ENCODE results near the gene CYB561D1. TPM values are rescaled to one million over a fixed set of nuclear protein-coding genes. Genes with fewer than 3 reads are reported as not detected.
A peak's percentile ranks its signal among the peaks of the same experiment; 100 is the strongest.

CYB561D1 gene
- total RNA-seq, 1 donor from 2014 or later: 10.2 TPM

- Mint-ChIP-seq H3K9me3 (ENCODE audit: unreplicated experiment) (no peaks in the 10 kb centered on the region), H3K4me3 (ENCODE audit: unreplicated experiment) (peak within 1 kb of the TSS; percentile 94), H3K4me1 (ENCODE audit: unreplicated experiment) (peaks cover 23% of the 10 kb centered on the region), H3K36me3 (ENCODE audit: unreplicated experiment) (peaks cover 6% of the 10 kb centered on the region), H3K27me3 (ENCODE audit: unreplicated experiment) (peaks cover 31% of the 10 kb centered on the region), H3K27ac (ENCODE audit: unreplicated experiment) (peak within 1 kb of the TSS; percentile 84)
- DNase-seq (ENCODE audit: extremely low spot score, unreplicated experiment): peak; percentile 98
- TF ChIP-seq CTCF (IDR thresholded peaks at IDR 0.05): no peak
These were observed 10.0 kb upstream of the CYB561D1 start, which contains the start of gene ATXN7L2 for GRCh38 chr1:109483672-109484518. TSS of gene ATXN7L2 (plus strand) at chr1:109483905. CDS start at chr1:109483954, 49 bp downstream.

GRCh38 chr1:109484519-109484975 is 9.3 kb upstream of the CYB561D1 start:
- peak overlapping the region; percentile 94 for H3K4me3 Mint-ChIP-seq (ENCODE audit: unreplicated experiment)
- peak overlapping the region; percentile 84 for H3K27ac Mint-ChIP-seq (ENCODE audit: unreplicated experiment)
- H3K36me3 Mint-ChIP-seq (ENCODE audit: unreplicated experiment): peaks cover 6% of the 10 kb centered on the region
- no peak for DNase-seq (ENCODE audit: extremely low spot score, unreplicated experiment)
- H3K4me1 Mint-ChIP-seq (ENCODE audit: unreplicated experiment): peaks cover 23% of the 10 kb centered on the region
- peaks cover 25% of the 10 kb centered on the region for H3K27me3 Mint-ChIP-seq (ENCODE audit: unreplicated experiment)
- H3K9me3 Mint-ChIP-seq (ENCODE audit: unreplicated experiment): no peaks in the 10 kb centered on the region
- no peak for TF ChIP-seq CTCF (IDR thresholded peaks at IDR 0.05)

- Mint-ChIP-seq H3K9me3 (ENCODE audit: unreplicated experiment) (no peaks in the 10 kb centered on the region), H3K27ac (ENCODE audit: unreplicated experiment) (peak overlapping the region; percentile 84), H3K4me3 (ENCODE audit: unreplicated experiment) (peak overlapping the region; percentile 94)
These were observed 8.9 kb upstream of the CYB561D1 start for GRCh38 chr1:109485001-109485400.

DNA sequence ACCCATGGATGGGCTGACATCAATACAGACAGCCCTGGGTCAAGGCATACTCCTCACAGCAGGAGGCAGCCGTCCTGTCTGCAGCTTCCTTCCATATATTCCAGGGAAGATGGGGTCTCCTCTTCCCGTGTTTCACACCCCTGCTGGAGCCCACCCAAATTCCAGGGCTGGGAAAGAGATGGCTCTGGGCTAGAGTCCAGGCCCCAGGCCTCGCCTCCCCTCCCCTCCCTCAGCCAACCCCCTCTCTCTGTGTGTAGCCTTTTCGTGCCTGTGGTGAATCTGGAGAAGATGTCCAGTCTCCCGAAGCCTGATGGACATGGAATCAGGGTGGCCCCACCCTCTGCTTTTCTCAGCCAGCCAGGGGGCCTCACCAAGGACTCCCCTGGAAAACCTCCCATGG is 6.6 kb upstream of the CYB561D1 start:
- peaks cover 2% of the 10 kb centered on the region for H3K27me3 Mint-ChIP-seq (ENCODE audit: unreplicated experiment)
- H3K4me3 Mint-ChIP-seq (ENCODE audit: unreplicated experiment): no peak overlapping the region
- peak; percentile 73 for DNase-seq (ENCODE audit: extremely low spot score, unreplicated experiment)
- peaks cover 6% of the 10 kb centered on the region for H3K36me3 Mint-ChIP-seq (ENCODE audit: unreplicated experiment)
- H3K4me1 Mint-ChIP-seq (ENCODE audit: unreplicated experiment): peaks cover 23% of the 10 kb centered on the region
- TF ChIP-seq CTCF (IDR thresholded peaks at IDR 0.05): no peak
- no peaks in the 10 kb centered on the region for H3K9me3 Mint-ChIP-seq (ENCODE audit: unreplicated experiment)
- H3K27ac Mint-ChIP-seq (ENCODE audit: unreplicated experiment): no peak overlapping the region

More at GRCh38 chr1:109485001-109485400, 8.9 kb upstream of the CYB561D1 start:
- TF ChIP-seq CTCF (IDR thresholded peaks at IDR 0.05): no peak
- peaks cover 6% of the 10 kb centered on the region for H3K36me3 Mint-ChIP-seq (ENCODE audit: unreplicated experiment)
- DNase-seq (ENCODE audit: extremely low spot score, unreplicated experiment): no peak
- peaks cover 23% of the 10 kb centered on the region for H3K4me1 Mint-ChIP-seq (ENCODE audit: unreplicated experiment)
- peaks cover 21% of the 10 kb centered on the region for H3K27me3 Mint-ChIP-seq (ENCODE audit: unreplicated experiment)

GRCh38 chr1:109488201-109488600 is 5.7 kb upstream of the CYB561D1 start:
- Mint-ChIP-seq H3K9me3 (ENCODE audit: unreplicated experiment) (no peaks in the 10 kb centered on the region), H3K4me1 (ENCODE audit: unreplicated experiment) (peaks cover 21% of the 10 kb centered on the region), H3K27me3 (ENCODE audit: unreplicated experiment) (no peaks in the 10 kb centered on the region), H3K36me3 (ENCODE audit: unreplicated experiment) (peaks cover 6% of the 10 kb centered on the region), H3K27ac (ENCODE audit: unreplicated experiment) (no peak overlapping the region), H3K4me3 (ENCODE audit: unreplicated experiment) (no peak overlapping the region)
- TF ChIP-seq CTCF (IDR thresholded peaks at IDR 0.05): no peak
- DNase-seq (ENCODE audit: extremely low spot score, unreplicated experiment): no peak
